ENCODE results near the gene JPH3.

JPH3 gene

GRCh38 chr16:87602821-87603683 is 744 bp downstream of the JPH3 start:
- DNase-seq, result no peak

GRCh38 chr16:87603684-87604633 is 1.7 kb downstream of the JPH3 start:
- DNase-seq, result no peak

GRCh38 chr16:87604634-87605111 is 2.4 kb downstream of the JPH3 start:
- no peak for DNase-seq

GRCh38 chr16:87607223-87607622 is 4.9 kb downstream of the JPH3 start:
- DNase-seq, result no peak

- DNase-seq, result no peak
Observed at GRCh38 chr16:87607871-87608270, 5.6 kb downstream of the JPH3 start.

- DNase-seq, result peak in 2 of 4 experiments; percentile 16 to 32
Observed at GRCh38 chr16:87608400-87608985, 6.2 kb downstream of the JPH3 start.

GRCh38 chr16:87610026-87610425 is 7.7 kb downstream of the JPH3 start:
- no peak for DNase-seq

- no peak for DNase-seq
Observed at GRCh38 chr16:87611456-87611855, 9.1 kb downstream of the JPH3 start.

- DNase-seq, result no peak
Observed at GRCh38 chr16:87613961-87614360, 11.7 kb downstream of the JPH3 start.

GRCh38 chr16:87615621-87616041 is 13.3 kb downstream of the JPH3 start:
- DNase-seq, result no peak

- DNase-seq, result no peak
Observed at GRCh38 chr16:87616556-87616955, 14.2 kb downstream of the JPH3 start.

GRCh38 chr16:87618216-87618615 is 15.9 kb downstream of the JPH3 start:
- no peak for DNase-seq

GRCh38 chr16:87619360-87620200 is 17.3 kb downstream of the JPH3 start:
- no peak for DNase-seq

- DNase-seq, result no peak
Observed at GRCh38 chr16:87620201-87620495, 17.8 kb downstream of the JPH3 start.

GRCh38 chr16:87621550-87621829 is 19.2 kb downstream of the JPH3 start:
- no peak for DNase-seq

GRCh38 chr16:87621976-87622713 is 19.8 kb downstream of the JPH3 start:
- DNase-seq, result no peak

GRCh38 chr16:87622756-87623319 is 20.5 kb downstream of the JPH3 start:
- DNase-seq, result no peak

- DNase-seq, result no peak
Observed at GRCh38 chr16:87625241-87625797, 23.0 kb downstream of the JPH3 start.

GRCh38 chr16:87626401-87626800 is 24.1 kb downstream of the JPH3 start:
- DNase-seq, result no peak

- no peak for DNase-seq
Observed at GRCh38 chr16:87626905-87627304, 24.6 kb downstream of the JPH3 start.

GRCh38 chr16:87627542-87628245 is 25.4 kb downstream of the JPH3 start:
- DNase-seq, result no peak

Measured in activated naive CD4-positive, alpha-beta T cell (primary cell).